GM23248 (cell line): Measurements from ENCODE around the gene SMNDC1.

Source experiments
- EZH2 ChIP-seq: fragments of 200-600 bp; sonication (generic); IDR thresholded peaks from 2 replicates; pipeline ENCODE4 v1.6.1; 2018; ENCODE audit warnings: antibody characterized with exemption, mild to moderate bottlenecking; ENCODE audit not compliant: insufficient read depth, poor library complexity, severe bottlenecking
- EZH2phosphoT487 ChIP-seq: fragments of 200-600 bp; sonication (generic); IDR thresholded peaks from 2 replicates; pipeline ENCODE4 v1.6.1; 2018; ENCODE audit warnings: antibody characterized with exemption, moderate library complexity, mild to moderate bottlenecking, low read depth; ENCODE audit not compliant: insufficient read depth

DNA sequence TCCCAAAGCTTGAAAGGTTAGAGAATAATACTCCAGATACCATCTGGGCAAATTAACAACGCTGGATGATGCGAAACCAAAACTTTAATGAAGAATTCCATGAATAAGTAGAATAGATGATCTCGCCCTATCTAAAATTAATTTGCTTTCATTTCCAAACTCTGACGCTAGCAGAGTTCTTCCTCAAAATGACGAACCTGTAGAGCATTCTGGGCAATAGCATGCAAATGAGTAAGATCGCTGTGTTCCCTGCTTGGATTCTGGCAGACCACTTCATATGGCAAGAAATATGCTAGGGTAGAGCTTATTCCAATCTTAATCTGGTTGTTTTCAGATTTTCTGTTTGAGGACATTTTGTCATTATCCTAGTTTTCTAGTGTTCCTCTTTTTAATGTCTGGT lies 36.1 kb upstream of the SMNDC1 start:
- no peak for TF ChIP-seq EZH2
- TF ChIP-seq EZH2phosphoT487, result no peak
